IMR-90 (cell line): ENCODE data around the gene PDZD2. TPM values are rescaled to one million over a fixed set of nuclear protein-coding genes. Genes with fewer than 3 reads are reported as not detected.

ENCODE experiments used
- ATAC-seq: fragments of 200-7000 bp; cut with Tn5 transposase; 2 replicates; pipeline ENCODE4 v1.9.1; 2020; ENCODE audit warnings: low read depth, mild to moderate bottlenecking, moderate library complexity
- BruUV-seq: library from RNA; stranded (reverse); fragments of 400-500 nt; replicated peaks from 2 replicates; lab custom pipeline; 2021; lab: Mats Ljungman, UMichigan
- CTCF ChIA-PET: fragments of 300-600 bp; formaldehyde crosslinking; extraction: SDS; loops from one replicate; lab custom pipeline; 2021; ENCODE audit warnings: antibody characterized with exemption; lab: Yijun Ruan, JAX
- POLR2A ChIA-PET: fragments of 300-600 bp; sonication (Branson Sonifier 250); formaldehyde crosslinking; loops from one replicate; lab custom pipeline; 2022; ENCODE audit warnings: antibody characterized with exemption; ENCODE audit not compliant: unreplicated experiment; lab: Charles Lee
- DNase-seq: peaks from one replicate; pipeline ENCODE4 v3.0.0; 2013
- H2AFZ ChIP-seq: replicated peaks from 2 replicates; pipeline ENCODE3; 2013; ENCODE audit warnings: low read length, mild to moderate bottlenecking; ENCODE audit not compliant: poor library complexity
- H2AK5ac ChIP-seq: 2 replicates; pipeline ENCODE4 v1.6.1; 2013; ENCODE audit warnings: low read depth, low read length, inconsistent platforms
- H2AK9ac ChIP-seq: replicated peaks from 2 replicates; pipeline ENCODE3; 2013; ENCODE audit warnings: mild to moderate bottlenecking, low read depth, low read length, moderate library complexity; ENCODE audit not compliant: poor library complexity
- H2BK120ac ChIP-seq: 2 replicates; pipeline ENCODE4 v1.6.1; 2013; ENCODE audit warnings: low read depth, low read length, inconsistent platforms
- H2BK15ac ChIP-seq: 3 replicates; pipeline ENCODE4 v1.6.1; 2013; ENCODE audit warnings: low read depth, low read length, inconsistent platforms
- H2BK20ac ChIP-seq: 2 replicates; pipeline ENCODE4 v1.6.1; 2013; ENCODE audit warnings: low read depth, mild to moderate bottlenecking, inconsistent platforms, low read length, moderate library complexity
- H2BK5ac ChIP-seq: 2 replicates; pipeline ENCODE4 v1.6.1; 2013; ENCODE audit warnings: mild to moderate bottlenecking, low read depth, low read length, inconsistent platforms; ENCODE audit not compliant: poor library complexity, severe bottlenecking
- H3K14ac ChIP-seq: replicated peaks from 2 replicates; pipeline ENCODE4 v1.6.1; 2013; ENCODE audit warnings: low read depth, low read length, inconsistent platforms
- H3K18ac ChIP-seq: 2 replicates; pipeline ENCODE4 v1.6.1; 2013; ENCODE audit warnings: low read depth, low read length, control low read depth
- H3K23ac ChIP-seq: 2 replicates; pipeline ENCODE4 v1.6.1; 2013; ENCODE audit warnings: low read depth, low read length, inconsistent platforms
- H3K27ac ChIP-seq: 2 replicates; pipeline ENCODE4 v1.5.1; 2013; ENCODE audit warnings: mild to moderate bottlenecking, control low read depth, low read length; ENCODE audit not compliant: insufficient read depth
- H3K27me3 ChIP-seq: 2 replicates; pipeline ENCODE4 v1.6.1; 2013; ENCODE audit warnings: low read length; ENCODE audit not compliant: control insufficient read depth, insufficient read depth
- H3K36me3 ChIP-seq: 2 replicates; pipeline ENCODE4 v1.6.1; 2013; ENCODE audit warnings: low read length, mixed read lengths; ENCODE audit not compliant: control insufficient read depth, insufficient read depth
- H3K4ac ChIP-seq: 2 replicates; pipeline ENCODE4 v1.6.1; 2013; ENCODE audit warnings: low read depth, low read length, inconsistent platforms
- H3K4me1 ChIP-seq: 2 replicates; pipeline ENCODE4 v1.6.1; 2013; ENCODE audit warnings: low read length, mixed read lengths; ENCODE audit not compliant: control insufficient read depth, insufficient read depth
- H3K4me2 ChIP-seq: 2 replicates; pipeline ENCODE4 v1.6.1; 2013; ENCODE audit warnings: low read depth, mild to moderate bottlenecking, control low read depth, low read length, moderate library complexity
- H3K4me3 ChIP-seq: 2 replicates; pipeline ENCODE4 v1.5.1; 2013; ENCODE audit warnings: low read depth, mild to moderate bottlenecking, control low read depth, low read length, moderate library complexity; ENCODE audit not compliant: insufficient read depth
- H3K56ac ChIP-seq: 2 replicates; pipeline ENCODE4 v1.6.1; 2013; ENCODE audit warnings: low read length, inconsistent platforms; ENCODE audit not compliant: insufficient read depth; ENCODE audit errors: extremely low read depth
- H3K79me1 ChIP-seq, 2 experiments: 2 replicates each; pipeline ENCODE4 v1.6.1; 2013; ENCODE audit warnings: low read length in 2 of 2, inconsistent platforms in 1 of 2, low read depth in 1 of 2
- H3K9ac ChIP-seq: 2 replicates; pipeline ENCODE4 v1.6.1; 2013; ENCODE audit warnings: low read depth, low read length, control low read depth
- H3K9me1 ChIP-seq: 2 replicates; pipeline ENCODE4 v1.6.1; 2013; ENCODE audit warnings: low read length, inconsistent platforms; ENCODE audit not compliant: insufficient read depth
- H3K9me3 ChIP-seq: 2 replicates; pipeline ENCODE4 v1.6.1; 2013; ENCODE audit warnings: low read length; ENCODE audit not compliant: control insufficient read depth, insufficient read depth
- H4K20me1 ChIP-seq: 2 replicates; pipeline ENCODE4 v1.6.1; 2013; ENCODE audit warnings: low read length, inconsistent platforms; ENCODE audit not compliant: insufficient read depth
- H4K5ac ChIP-seq: 2 replicates; pipeline ENCODE4 v1.6.1; 2013; ENCODE audit warnings: mild to moderate bottlenecking, low read depth, low read length, control low read depth
- H4K8ac ChIP-seq, 2 experiments: 2 replicates each; pipeline ENCODE4 v1.6.1; 2013; ENCODE audit warnings: low read depth in 2 of 2, low read length in 2 of 2, control low read depth in 1 of 2, inconsistent platforms in 1 of 2
- H4K91ac ChIP-seq: 2 replicates; pipeline ENCODE4 v1.6.1; 2013; ENCODE audit warnings: low read depth, low read length, inconsistent platforms; ENCODE audit not compliant: insufficient read depth
- CEBPB ChIP-seq: IDR thresholded peaks from 2 replicates; pipeline ENCODE4 v1.6.1; 2012; ENCODE audit warnings: low read depth, low read length, improper control_type of control experiment
- CHD1 ChIP-seq: IDR thresholded peaks from 2 replicates; pipeline ENCODE4 v1.6.1; 2012; ENCODE audit warnings: low read depth, low read length, improper control_type of control experiment
- MAFK ChIP-seq: IDR thresholded peaks from 2 replicates; pipeline ENCODE4 v1.6.1; 2012; ENCODE audit warnings: low read depth, low read length, improper control_type of control experiment
- MAZ ChIP-seq: IDR thresholded peaks from 2 replicates; pipeline ENCODE4 v1.6.1; 2012; ENCODE audit warnings: low read depth, mild to moderate bottlenecking, low read length, improper control_type of control experiment, moderate library complexity, borderline replicate concordance
- RAD21 ChIP-seq: IDR thresholded peaks from 2 replicates; pipeline ENCODE4 v1.6.1; 2012; ENCODE audit warnings: low read length, improper control_type of control experiment
- RFX5 ChIP-seq: IDR thresholded peaks from 2 replicates; pipeline ENCODE4 v1.8.0; 2012; ENCODE audit warnings: low read depth, mild to moderate bottlenecking, low read length, moderate library complexity
- SMC3 ChIP-seq: fragments of 150-350 bp; IDR thresholded peaks from 2 replicates; pipeline ENCODE4 v1.6.1; 2016; ENCODE audit warnings: low read depth, mild to moderate bottlenecking, antibody characterized with exemption, low read length, moderate library complexity
- WGBS, 2 experiments: methylation state at CpG; one replicate each; pipeline versions ENCODE4 v1.1.5 to v1.1.7; 2013; ENCODE audit warnings: missing lambda C conversion rate in 2 of 2; ENCODE audit not compliant: insufficient read length in 1 of 2; ENCODE audit errors: extremely low coverage in 2 of 2; 5-methylcytosine and 5-hydroxymethylcytosine counted together
- dilution Hi-C: fragments of 300-500 bp; cut with HindIII; formaldehyde crosslinking; loops from one replicate; pipeline ENCODE4 v1.14.3; 2018; ENCODE audit warnings: low sequenced_read_pairs; ENCODE audit not compliant: unreplicated experiment
- in situ Hi-C: fragments of 300-500 bp; cut with MboI; formaldehyde crosslinking; loops from 3 replicates; pipeline ENCODE4 v1.14.3; 2019; ENCODE audit warnings: low sequenced_read_pairs, inconsistent platforms, mixed read lengths
- intact Hi-C: fragments of 100-400 bp; cut with micrococcal nuclease; formaldehyde crosslinking; loops from 2 replicates; pipeline ENCODE4 v1.10.0; 2022
- polyA plus RNA-seq, 3 experiments: library from polyadenylated mRNA; depleted of rRNA; stranded (reverse); fragments of >200 nt; gene quantifications; 2 replicates each; pipeline ENCODE4 v1.2.3, GENCODE V29; 2012; ENCODE audit warnings: low replicate concordance in 1 of 3
- total RNA-seq: library from RNA; depleted of rRNA; stranded (reverse); fragments of >200 nt; gene quantifications from 2 replicates; pipeline ENCODE4 v1.2.3, GENCODE V29; 2012
- TF ChIP-seq, protein P1 (sequence below): fragments of 150-350 bp; IDR thresholded peaks from 2 replicates; pipeline ENCODE4 v1.6.1; 2017; ENCODE audit warnings: mild to moderate bottlenecking, antibody characterized with exemption, low read length, low read depth

The PDZD2 gene
- total and polyA plus RNA-seq, 2 of the 4 experiments (the other 2 are of a cell fraction): under 0.01 to 0.02 TPM

GRCh38 chr5:32058997-32059396 is 420.1 kb downstream of the PDZD2 start:
- Histone ChIP-seq H3K9ac (no peak overlapping the region), H3K4ac (no peak overlapping the region), H3K79me1 (no peaks in the 10 kb centered on the region), H2BK120ac (no peak overlapping the region), H2AFZ (no peak overlapping the region), H3K56ac (no peak overlapping the region), H3K23ac (no peak overlapping the region), H3K18ac (no peak overlapping the region), H3K4me3 (no peak overlapping the region), H4K20me1 (no peaks in the 10 kb centered on the region), H2BK20ac (no peak overlapping the region), H2BK15ac (no peak overlapping the region), H3K27me3 (peaks cover 22% of the 10 kb centered on the region), H3K4me2 (no peak overlapping the region), H4K8ac (no peak overlapping the region), H3K4me1 (no peaks in the 10 kb centered on the region), H4K91ac (no peak overlapping the region), H3K9me1 (no peaks in the 10 kb centered on the region), H2BK5ac (no peak overlapping the region), H4K5ac (no peak overlapping the region), H3K9me3 (no peaks in the 10 kb centered on the region), H2AK9ac (no peak overlapping the region), H3K27ac (no peak overlapping the region), H2AK5ac (no peak overlapping the region), H3K14ac (no peak overlapping the region), H3K36me3 (no peaks in the 10 kb centered on the region)
- intact Hi-C loops: no loop called here
- dilution Hi-C loops: loop anchor here (25.0 kb wide), 1 partner anchor 222 kb away; no protein-coding TSS in a partner anchor
- in situ Hi-C loops: no loop called here
- ATAC-seq (no peak), DNase-seq (no peak)
- BruUV-seq: no TSS peak
- WGBS, 2 experiments: no CpG with 5 or more reads among the region's 3 CpGs
- TF ChIP-seq, protein P1, sequence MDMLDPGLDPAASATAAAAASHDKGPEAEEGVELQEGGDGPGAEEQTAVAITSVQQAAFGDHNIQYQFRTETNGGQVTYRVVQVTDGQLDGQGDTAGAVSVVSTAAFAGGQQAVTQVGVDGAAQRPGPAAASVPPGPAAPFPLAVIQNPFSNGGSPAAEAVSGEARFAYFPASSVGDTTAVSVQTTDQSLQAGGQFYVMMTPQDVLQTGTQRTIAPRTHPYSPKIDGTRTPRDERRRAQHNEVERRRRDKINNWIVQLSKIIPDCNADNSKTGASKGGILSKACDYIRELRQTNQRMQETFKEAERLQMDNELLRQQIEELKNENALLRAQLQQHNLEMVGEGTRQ: no peak
- TF ChIP-seq SMC3: no peak
- TF ChIP-seq RAD21: no peak
- no peak for TF ChIP-seq CEBPB
- no peak for TF ChIP-seq RFX5
- TF ChIP-seq MAFK: no peak
- TF ChIP-seq CHD1: no peak
- TF ChIP-seq MAZ: no peak
- CTCF ChIA-PET: interaction anchor here (0.9 to 1.7 kb wide), 3 partner anchors 18 to 137 kb away, joined by 4 to 5 read pairs (median 4); no protein-coding TSS in a partner anchor
- POLR2A ChIA-PET: interaction anchor here (0.6 kb wide), 1 partner anchor 353 kb away, joined by 3 read pairs; no protein-coding TSS in a partner anchor
